PC-3 (cell line): Measurements from ENCODE around the gene ECHDC3. TPM values are rescaled to one million over a fixed set of nuclear protein-coding genes. Genes with fewer than 3 reads are reported as not detected.
A peak's percentile ranks its signal among the peaks of the same experiment; 100 is the strongest.

Source experiments
- ATAC-seq: fragments of 200-7000 bp; cut with Tn5 transposase; 2 replicates; pipeline ENCODE4 v1.9.1; 2020; ENCODE audit warnings: mild to moderate bottlenecking, moderate library complexity
- BruUV-seq: library from RNA; stranded (reverse); fragments of 400-500 nt; replicated peaks from 2 replicates; lab custom pipeline; 2021; lab: Mats Ljungman, UMichigan
- CTCF ChIA-PET: fragments of 300-600 bp; sonication (Branson Sonifier 250); formaldehyde crosslinking; loops from one replicate; lab custom pipeline; 2022; ENCODE audit warnings: antibody characterized with exemption; lab: Charles Lee
- POLR2A ChIA-PET: fragments of 300-600 bp; sonication (Branson Sonifier 250); formaldehyde crosslinking; loops from one replicate; lab custom pipeline; 2022; ENCODE audit warnings: antibody characterized with exemption; ENCODE audit not compliant: unreplicated experiment; lab: Charles Lee
- DNase-seq: peaks from one replicate; pipeline ENCODE4 v3.0.0-alpha.2; 2015
- H2AFZ ChIP-seq: fragments of 300-600 bp; sonication (generic); 2 replicates; pipeline ENCODE4 v1.6.0; 2016; ENCODE audit warnings: antibody characterized with exemption, low read length
- H3F3A ChIP-seq: fragments of 300-600 bp; sonication (generic); one replicate; pipeline ENCODE4 v1.6.0; 2017; ENCODE audit warnings: antibody characterized with exemption, low read length, control low read depth, mild to moderate bottlenecking; ENCODE audit not compliant: unreplicated experiment
- H3K27ac ChIP-seq: fragments of 300-600 bp; sonication (generic); 2 replicates; pipeline ENCODE4 v1.5.1; 2016; ENCODE audit warnings: mild to moderate bottlenecking, low read length
- H3K27me3 ChIP-seq: fragments of 300-600 bp; sonication (generic); 2 replicates; pipeline ENCODE4 v1.6.1; 2016; ENCODE audit warnings: low read length, mixed read lengths
- H3K36me3 ChIP-seq: fragments of 300-600 bp; sonication (generic); 2 replicates; pipeline ENCODE4 v1.6.1; 2016; ENCODE audit warnings: low read depth, mixed run types, low read length, mixed read lengths
- H3K4me1 ChIP-seq: fragments of 300-600 bp; sonication (generic); 2 replicates; pipeline ENCODE4 v1.5.1; 2016; ENCODE audit warnings: low read length; ENCODE audit not compliant: insufficient read depth
- H3K4me2 ChIP-seq: fragments of 300-600 bp; sonication (generic); 2 replicates; pipeline ENCODE4 v1.6.0; 2016; ENCODE audit warnings: low read length
- H3K4me3 ChIP-seq: fragments of 300-600 bp; sonication (generic); 2 replicates; pipeline ENCODE4 v1.5.1; 2016; ENCODE audit warnings: mild to moderate bottlenecking, low read length, mixed read lengths
- H3K79me2 ChIP-seq: fragments of 300-600 bp; sonication (generic); 2 replicates; pipeline ENCODE4 v1.6.1; 2017; ENCODE audit warnings: low read length, mixed read lengths
- H3K9ac ChIP-seq: fragments of 300-600 bp; sonication (generic); 2 replicates; pipeline ENCODE4 v1.6.0; 2016; ENCODE audit warnings: mild to moderate bottlenecking, low read length
- H3K9me2 ChIP-seq: fragments of 300-600 bp; sonication (generic); replicated peaks from 2 replicates; pipeline ENCODE4 v1.6.1; 2016; ENCODE audit warnings: mixed run types, low read length, mixed read lengths
- H3K9me3 ChIP-seq: fragments of 300-600 bp; sonication (generic); 2 replicates; pipeline ENCODE4 v1.6.1; 2016; ENCODE audit warnings: low read length, mixed read lengths
- H4K20me1 ChIP-seq: fragments of 300-600 bp; sonication (generic); 2 replicates; pipeline ENCODE4 v1.6.1; 2016; ENCODE audit warnings: low read length, mixed read lengths
- EZH2 ChIP-seq: fragments of 300-600 bp; sonication (generic); IDR thresholded peaks from one replicate; pipeline ENCODE4 v1.6.1; 2017; ENCODE audit warnings: antibody characterized with exemption, mild to moderate bottlenecking, low read length; ENCODE audit not compliant: unreplicated experiment
- EZH2phosphoT487 ChIP-seq: fragments of 300-600 bp; sonication (generic); IDR thresholded peaks from 2 replicates; pipeline ENCODE4 v1.6.1; 2018; ENCODE audit warnings: mild to moderate bottlenecking, antibody characterized with exemption, low read length, borderline replicate concordance
- intact Hi-C: fragments of 100-400 bp; cut with micrococcal nuclease; formaldehyde crosslinking; loops from 2 replicates; pipeline ENCODE4 v1.9.0; 2023
- total RNA-seq: library from RNA; depleted of rRNA; stranded (reverse); fragments of >200 nt; gene quantifications from 2 replicates; pipeline ENCODE4 v1.2.3, GENCODE V29; 2014
- TF ChIP-seq, protein P1 (sequence below): fragments of 300-600 bp; sonication (generic); conservative IDR thresholded peaks from 2 replicates; pipeline ENCODE4 v1.5.1; 2017; ENCODE audit warnings: antibody characterized with exemption, low read depth, mild to moderate bottlenecking, low read length

The ECHDC3 gene
- total RNA-seq, 1 experiment from 2014 or later: not detected

DNA sequence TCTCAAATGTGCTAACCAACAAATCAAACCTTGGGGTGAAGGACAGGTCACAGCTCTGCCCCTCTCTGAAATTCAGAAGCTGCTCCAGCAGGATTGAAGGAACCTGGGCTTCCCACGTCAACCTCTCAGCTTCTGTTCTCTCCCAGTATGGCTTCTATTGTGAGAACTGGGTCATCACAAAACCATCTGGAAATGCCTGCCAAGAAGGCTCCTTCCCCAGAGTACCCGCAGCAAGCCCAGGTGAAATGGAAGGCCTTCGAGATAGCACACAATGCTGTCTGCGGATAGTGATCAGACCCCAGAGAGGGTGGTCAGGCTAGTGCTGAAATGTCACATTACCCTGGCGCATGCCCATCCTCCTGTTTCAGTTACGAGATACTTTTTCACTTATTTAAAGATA is 64.5 kb downstream of the ECHDC3 start:
- CTCF ChIA-PET: no interaction called here
- BruUV-seq: no TSS peak
- TF ChIP-seq, protein P1, sequence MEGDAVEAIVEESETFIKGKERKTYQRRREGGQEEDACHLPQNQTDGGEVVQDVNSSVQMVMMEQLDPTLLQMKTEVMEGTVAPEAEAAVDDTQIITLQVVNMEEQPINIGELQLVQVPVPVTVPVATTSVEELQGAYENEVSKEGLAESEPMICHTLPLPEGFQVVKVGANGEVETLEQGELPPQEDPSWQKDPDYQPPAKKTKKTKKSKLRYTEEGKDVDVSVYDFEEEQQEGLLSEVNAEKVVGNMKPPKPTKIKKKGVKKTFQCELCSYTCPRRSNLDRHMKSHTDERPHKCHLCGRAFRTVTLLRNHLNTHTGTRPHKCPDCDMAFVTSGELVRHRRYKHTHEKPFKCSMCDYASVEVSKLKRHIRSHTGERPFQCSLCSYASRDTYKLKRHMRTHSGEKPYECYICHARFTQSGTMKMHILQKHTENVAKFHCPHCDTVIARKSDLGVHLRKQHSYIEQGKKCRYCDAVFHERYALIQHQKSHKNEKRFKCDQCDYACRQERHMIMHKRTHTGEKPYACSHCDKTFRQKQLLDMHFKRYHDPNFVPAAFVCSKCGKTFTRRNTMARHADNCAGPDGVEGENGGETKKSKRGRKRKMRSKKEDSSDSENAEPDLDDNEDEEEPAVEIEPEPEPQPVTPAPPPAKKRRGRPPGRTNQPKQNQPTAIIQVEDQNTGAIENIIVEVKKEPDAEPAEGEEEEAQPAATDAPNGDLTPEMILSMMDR: no peak
- TF ChIP-seq EZH2phosphoT487 (no peak), EZH2 (no peak)

DNA sequence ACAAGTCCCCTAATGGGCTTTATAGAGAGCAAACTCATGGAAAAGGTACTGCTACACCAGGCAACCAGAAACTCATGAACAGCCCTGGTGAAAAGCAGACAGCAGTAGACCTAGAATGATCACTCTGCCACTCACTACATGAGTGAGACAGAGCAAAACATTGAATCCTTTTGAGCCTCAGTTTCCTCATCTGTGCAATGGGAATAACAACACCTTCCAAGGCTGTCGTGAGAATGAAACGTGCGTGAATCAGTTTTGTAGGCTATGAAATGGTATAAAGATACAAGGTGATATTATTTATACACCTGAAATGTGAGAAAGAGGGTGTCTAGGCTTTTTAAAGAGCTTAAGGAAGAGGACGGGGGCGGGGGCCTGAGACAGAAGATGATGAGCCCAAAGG is 66.6 kb downstream of the ECHDC3 start:
- no peaks in the 10 kb centered on the region for H3K9me3 ChIP-seq
- H3K4me3 ChIP-seq: no peak overlapping the region
- H3K27me3 ChIP-seq: no peaks in the 10 kb centered on the region
- H3K4me1 ChIP-seq: no peaks in the 10 kb centered on the region; the same call in 1 of the 2 replicates
- no peak overlapping the region for H2AFZ ChIP-seq
- H3K4me2 ChIP-seq: no peak overlapping the region
- H4K20me1 ChIP-seq: no peaks in the 10 kb centered on the region
- ATAC-seq (no peak), DNase-seq (no peak)
- TF ChIP-seq, protein P1: no peak
- TF ChIP-seq EZH2: no peak
- TF ChIP-seq EZH2phosphoT487: no peak
- no peaks in the 10 kb centered on the region for H3K9me2 ChIP-seq
- BruUV-seq: no TSS peak
- no peak overlapping the region for H3K27ac ChIP-seq
- H3K9ac ChIP-seq: no peak overlapping the region
- no peaks in the 10 kb centered on the region for H3F3A ChIP-seq
- CTCF ChIA-PET: no interaction called here
- H3K79me2 ChIP-seq: no peaks in the 10 kb centered on the region
- intact Hi-C loops: no loop called here
- H3K36me3 ChIP-seq: no peaks in the 10 kb centered on the region
- POLR2A ChIA-PET: no interaction called here

More for the DNA sequence above, 64.5 kb downstream of the ECHDC3 start:
- no peaks in the 10 kb centered on the region for H3K9me2 ChIP-seq
- H3K27ac ChIP-seq: no peak overlapping the region
- POLR2A ChIA-PET: no interaction called here
- no peaks in the 10 kb centered on the region for H3K79me2 ChIP-seq
- H2AFZ ChIP-seq: no peak overlapping the region
- H3K27me3 ChIP-seq: no peaks in the 10 kb centered on the region
- no peaks in the 10 kb centered on the region for H3F3A ChIP-seq
- H4K20me1 ChIP-seq: no peaks in the 10 kb centered on the region
- intact Hi-C loops: no loop called here
- H3K4me2 ChIP-seq: no peak overlapping the region
- DNase-seq: no peak
- H3K4me1 ChIP-seq: no peaks in the 10 kb centered on the region; the same call in 1 of the 2 replicates
- H3K36me3 ChIP-seq: no peaks in the 10 kb centered on the region
- no peak for ATAC-seq
- no peak overlapping the region for H3K9ac ChIP-seq
- H3K4me3 ChIP-seq: no peak overlapping the region
- H3K9me3 ChIP-seq: no peaks in the 10 kb centered on the region

DNA sequence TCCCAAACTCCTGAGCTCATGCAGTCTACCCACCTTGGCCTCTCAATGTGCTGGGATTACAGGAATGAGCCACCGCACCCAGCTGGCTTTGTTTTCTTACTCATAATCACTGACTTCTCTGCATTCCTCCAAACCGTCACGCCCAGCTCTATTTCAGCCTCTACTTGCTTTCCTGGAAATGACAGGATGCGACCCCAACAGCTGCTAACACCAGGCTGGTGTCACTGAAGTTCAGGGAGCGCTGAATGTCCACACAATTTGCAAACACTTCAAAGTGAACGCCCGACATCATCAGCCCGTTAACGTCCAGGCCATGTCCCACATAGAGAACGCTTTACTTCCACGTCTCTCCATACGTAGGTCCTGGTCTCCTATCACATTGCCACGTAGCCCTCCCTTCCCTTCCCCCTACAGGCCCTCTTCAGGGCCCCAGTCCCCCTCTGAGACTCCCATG is 68.2 kb downstream of the ECHDC3 start:
- H3K9ac ChIP-seq: no peak overlapping the region
- ATAC-seq (peak; percentile 61), DNase-seq (peak; percentile 41)
- no peak overlapping the region for H3K4me2 ChIP-seq
- no peak overlapping the region for H2AFZ ChIP-seq
- no peak overlapping the region for H3K4me3 ChIP-seq
- POLR2A ChIA-PET: no interaction called here
- no peaks in the 10 kb centered on the region for H3F3A ChIP-seq
- H3K4me1 ChIP-seq: peaks cover 3% of the 10 kb centered on the region; the same call in 1 of the 2 replicates
- intact Hi-C loops: no loop called here
- H4K20me1 ChIP-seq: no peaks in the 10 kb centered on the region
- no peak overlapping the region for H3K27ac ChIP-seq
- no peaks in the 10 kb centered on the region for H3K79me2 ChIP-seq
- CTCF ChIA-PET: no interaction called here
- no peaks in the 10 kb centered on the region for H3K27me3 ChIP-seq
- no peaks in the 10 kb centered on the region for H3K9me2 ChIP-seq
- TF ChIP-seq, protein P1: no peak
- TF ChIP-seq EZH2phosphoT487 (no peak), EZH2 (no peak)
- no TSS peak for BruUV-seq
- no peaks in the 10 kb centered on the region for H3K36me3 ChIP-seq
- no peaks in the 10 kb centered on the region for H3K9me3 ChIP-seq
